ACC112 (cell line): ENCODE measurements around the gene SREBF2.

ENCODE experiments used
- H2AFZ ChIP-seq: fragments of 200-600 bp; sonication (generic); one replicate; pipeline ENCODE4 v1.6.0; 2017; ENCODE audit warnings: antibody characterized with exemption, low read length; ENCODE audit not compliant: unreplicated experiment
- H3K27ac ChIP-seq: fragments of 200-600 bp; sonication (generic); 2 replicates; pipeline ENCODE4 v1.5.1; 2014; ENCODE audit warnings: low read depth, mild to moderate bottlenecking, antibody characterized with exemption, low read length, moderate library complexity
- H3K27me3 ChIP-seq: fragments of 200-600 bp; sonication (generic); 2 replicates; pipeline ENCODE4 v1.6.1; 2014; ENCODE audit warnings: mild to moderate bottlenecking, antibody characterized with exemption, low read length, moderate library complexity, mixed read lengths; ENCODE audit not compliant: insufficient read depth
- H3K36me3 ChIP-seq: fragments of 200-600 bp; sonication (generic); 2 replicates; pipeline ENCODE4 v1.6.1; 2016; ENCODE audit warnings: mild to moderate bottlenecking, antibody characterized with exemption, low read length, moderate library complexity, mixed read lengths; ENCODE audit not compliant: insufficient read depth
- H3K4me1 ChIP-seq: fragments of 200-600 bp; sonication (generic); one replicate; pipeline ENCODE4 v1.6.1; 2016; ENCODE audit warnings: low read length, mixed read lengths; ENCODE audit not compliant: insufficient read depth, unreplicated experiment, control insufficient read depth
- H3K4me3 ChIP-seq: fragments of 200-600 bp; sonication (generic); 2 replicates; pipeline ENCODE4 v1.5.1; 2014; ENCODE audit warnings: mild to moderate bottlenecking, low read depth, low read length
- H3K79me2 ChIP-seq: fragments of 200-600 bp; sonication (generic); one replicate; pipeline ENCODE4 v1.6.0; 2016; ENCODE audit warnings: low read length; ENCODE audit not compliant: control insufficient read depth, unreplicated experiment, insufficient read depth

Gene SREBF2

GRCh38 chr22:41925783-41926460, 93.0 kb downstream of the SREBF2 start:
- no peaks in the 10 kb centered on the region for H3K36me3 ChIP-seq
- H3K27ac ChIP-seq: no peak overlapping the region
- no peaks in the 10 kb centered on the region for H3K79me2 ChIP-seq
- 0 out of 2 replicates have a peak overlapping the region, but pooled peaks have one; percentile 51 for H3K4me3 ChIP-seq
- H3K4me1 ChIP-seq: no peaks in the 10 kb centered on the region
- peaks cover 7% of the 10 kb centered on the region; the same call in 1 of the 2 replicates for H3K27me3 ChIP-seq
- no peak overlapping the region for H2AFZ ChIP-seq

GRCh38 chr22:41927813-41928212, 94.9 kb downstream of the SREBF2 start:
- H3K79me2 ChIP-seq: no peaks in the 10 kb centered on the region
- H3K27me3 ChIP-seq: peaks cover 7% of the 10 kb centered on the region; the same call in 1 of the 2 replicates
- no peak overlapping the region for H3K4me3 ChIP-seq
- H3K27ac ChIP-seq: no peak overlapping the region
- no peaks in the 10 kb centered on the region for H3K36me3 ChIP-seq
- no peak overlapping the region for H2AFZ ChIP-seq
- no peaks in the 10 kb centered on the region for H3K4me1 ChIP-seq

- H3K79me2 ChIP-seq: no peaks in the 10 kb centered on the region
- H3K4me1 ChIP-seq: no peaks in the 10 kb centered on the region
- no peak overlapping the region for H2AFZ ChIP-seq
- H3K4me3 ChIP-seq: no peak overlapping the region
- H3K36me3 ChIP-seq: no peaks in the 10 kb centered on the region
- H3K27ac ChIP-seq: no peak overlapping the region
- peaks cover 7% of the 10 kb centered on the region; the same call in 1 of the 2 replicates for H3K27me3 ChIP-seq
Measured at GRCh38 chr22:41928593-41929417, 95.9 kb downstream of the SREBF2 start.

GRCh38 chr22:41929418-41929810, 96.5 kb downstream of the SREBF2 start:
- H2AFZ ChIP-seq: no peak overlapping the region
- peaks cover 7% of the 10 kb centered on the region; the same call in 1 of the 2 replicates for H3K27me3 ChIP-seq
- H3K4me3 ChIP-seq: no peak overlapping the region
- H3K36me3 ChIP-seq: no peaks in the 10 kb centered on the region
- H3K4me1 ChIP-seq: no peaks in the 10 kb centered on the region
- H3K27ac ChIP-seq: no peak overlapping the region
- H3K79me2 ChIP-seq: no peaks in the 10 kb centered on the region

- H3K27ac ChIP-seq: no peak overlapping the region
- no peak overlapping the region for H3K4me3 ChIP-seq
- H3K79me2 ChIP-seq: no peaks in the 10 kb centered on the region
- no peaks in the 10 kb centered on the region for H3K36me3 ChIP-seq
- H3K4me1 ChIP-seq: no peaks in the 10 kb centered on the region
- no peaks in the 10 kb centered on the region for H3K27me3 ChIP-seq
- no peak overlapping the region for H2AFZ ChIP-seq
Measured at GRCh38 chr22:41931701-41932269, 98.9 kb downstream of the SREBF2 start.

- H3K36me3 ChIP-seq: no peaks in the 10 kb centered on the region
Measured at GRCh38 chr22:41932353-41932752, 99.4 kb downstream of the SREBF2 start.

GRCh38 chr22:41933411-41934177, 100.7 kb downstream of the SREBF2 start:
- Histone ChIP-seq H3K79me2 (no peaks in the 10 kb centered on the region), H3K27me3 (no peaks in the 10 kb centered on the region), H2AFZ (no peak overlapping the region), H3K4me1 (no peaks in the 10 kb centered on the region), H3K27ac (no peak overlapping the region), H3K36me3 (no peaks in the 10 kb centered on the region), H3K4me3 (no peak overlapping the region)

More at GRCh38 chr22:41932353-41932752, 99.4 kb downstream of the SREBF2 start:
- Histone ChIP-seq H3K4me1 (no peaks in the 10 kb centered on the region), H3K27ac (no peak overlapping the region), H3K4me3 (no peak overlapping the region), H3K79me2 (no peaks in the 10 kb centered on the region), H2AFZ (no peak overlapping the region), H3K27me3 (no peaks in the 10 kb centered on the region)

- Histone ChIP-seq H3K4me1 (no peaks in the 10 kb centered on the region), H3K27me3 (no peaks in the 10 kb centered on the region), H3K4me3 (no peak overlapping the region), H3K27ac (no peak overlapping the region), H2AFZ (no peak overlapping the region), H3K36me3 (no peaks in the 10 kb centered on the region), H3K79me2 (no peaks in the 10 kb centered on the region)
Measured at GRCh38 chr22:41934284-41935014, 101.5 kb downstream of the SREBF2 start.

GRCh38 chr22:41935015-41935351, 102.1 kb downstream of the SREBF2 start:
- no peaks in the 10 kb centered on the region for H3K36me3 ChIP-seq
- no peaks in the 10 kb centered on the region for H3K79me2 ChIP-seq
- H3K4me3 ChIP-seq: no peak overlapping the region
- H2AFZ ChIP-seq: no peak overlapping the region
- H3K4me1 ChIP-seq: peaks cover under 1% of the 10 kb centered on the region
- H3K27ac ChIP-seq: no peak overlapping the region
- no peaks in the 10 kb centered on the region for H3K27me3 ChIP-seq

GRCh38 chr22:41935509-41935908, 102.6 kb downstream of the SREBF2 start:
- Histone ChIP-seq H3K27ac (no peak overlapping the region), H3K4me1 (peaks cover 6% of the 10 kb centered on the region), H3K79me2 (no peaks in the 10 kb centered on the region), H3K27me3 (no peaks in the 10 kb centered on the region), H3K4me3 (no peak overlapping the region), H2AFZ (no peak overlapping the region), H3K36me3 (no peaks in the 10 kb centered on the region)
